Stimulated activated CD4-positive, alpha-beta T cell treated with anti-CD3 and anti-CD28 coated beads, Interleukin-1b, Interleukin-23, amount 100 ng/mL, for 24 hours (primary cell): ENCODE data around the gene ATAD5.

Experiments
- DNase-seq, 4 experiments: peaks; one replicate each; pipeline ENCODE4 v3.0.0-alpha.2; 2020; ENCODE audit warnings: low read depth in 4 of 4, low spot score in 1 of 4

ATAD5 gene

GRCh38 chr17:30823421-30823820 is 8.3 kb upstream of the ATAD5 start:
- DNase-seq: no peak

GRCh38 chr17:30824002-30824355 is 7.8 kb upstream of the ATAD5 start:
- peak in 1 of 4 experiments; percentile 33 for DNase-seq

- DNase-seq: peak; percentile 67 to 88 (median 76)
Measured at GRCh38 chr17:30824356-30825145, 7.2 kb upstream of the ATAD5 start, which contains the start of gene CRLF3. Gene CRLF3 (minus strand): TSS chr17:30824692. CDS start chr17:30824651, 41 bp downstream.

- DNase-seq: no peak
Measured at GRCh38 chr17:30827082-30827481, 4.7 kb upstream of the ATAD5 start.

GRCh38 chr17:30829022-30829421 is 2.7 kb upstream of the ATAD5 start:
- no peak for DNase-seq

GRCh38 chr17:30831257-30831656 is 509 bp upstream of the ATAD5 start:
- DNase-seq: no peak

GRCh38 chr17:30832438-30833124 is 815 bp downstream of the ATAD5 start:
- DNase-seq: no peak

GRCh38 chr17:30838202-30838807 is 6.5 kb downstream of the ATAD5 start:
- DNase-seq: no peak

- DNase-seq: no peak
Measured at GRCh38 chr17:30840771-30841170, 9.0 kb downstream of the ATAD5 start.

GRCh38 chr17:30848021-30848420 is 16.3 kb downstream of the ATAD5 start:
- DNase-seq: no peak

- no peak for DNase-seq
Measured at GRCh38 chr17:30854146-30854545, 22.4 kb downstream of the ATAD5 start.

GRCh38 chr17:30858556-30859250 is 26.9 kb downstream of the ATAD5 start:
- no peak for DNase-seq

- DNase-seq: no peak
Measured at GRCh38 chr17:30864636-30865035, 32.9 kb downstream of the ATAD5 start.

- no peak for DNase-seq
Measured at GRCh38 chr17:30869005-30869404, 37.2 kb downstream of the ATAD5 start.

GRCh38 chr17:30886187-30886586 is 54.4 kb downstream of the ATAD5 start:
- DNase-seq: no peak

GRCh38 chr17:30894236-30894635 is 62.5 kb downstream of the ATAD5 start:
- DNase-seq: no peak

- DNase-seq: no peak
Measured at GRCh38 chr17:30897311-30897710, 65.5 kb downstream of the ATAD5 start.

- DNase-seq: no peak
Measured at GRCh38 chr17:30905742-30906100, 74.0 kb downstream of the ATAD5 start.

- DNase-seq: peak; percentile 70 to 85 (median 77)
Measured at GRCh38 chr17:30906101-30906911, 74.5 kb downstream of the ATAD5 start, which contains the start of gene TEFM. Gene TEFM (minus strand): TSS chr17:30906238. CDS start chr17:30906198, 40 bp downstream.

GRCh38 chr17:30908717-30909420 is 77.1 kb downstream of the ATAD5 start:
- no peak for DNase-seq
